Adipocyte (in vitro differentiated cells): Measurements from ENCODE around the gene DCAF17.
A peak's percentile ranks its signal among the peaks of the same experiment; 100 is the strongest.
"Not testable (repeated sequence)": the region's sequence is repeated elsewhere in the genome, so short reads cannot be mapped to it uniquely, and the experiment has no call there.

Experiments
- DNase-seq: peaks from one replicate; pipeline ENCODE4 v3.0.0-alpha.2; 2015; ENCODE audit warnings: low read depth
- H3K27me3 ChIP-seq: replicated peaks from 2 replicates; pipeline ENCODE4 v1.7.0; 2013; ENCODE audit warnings: mild to moderate bottlenecking, low read length, moderate library complexity; ENCODE audit not compliant: control insufficient read depth, insufficient read depth
- H3K36me3 ChIP-seq: 2 replicates; pipeline ENCODE4 v1.7.0; 2013; ENCODE audit warnings: low read length, mild to moderate bottlenecking, moderate library complexity; ENCODE audit not compliant: control insufficient read depth, insufficient read depth, severe bottlenecking
- H3K4me1 ChIP-seq: 2 replicates; pipeline ENCODE4 v1.7.0; 2013; ENCODE audit warnings: mild to moderate bottlenecking, low read length, moderate library complexity; ENCODE audit not compliant: control insufficient read depth, insufficient read depth
- H3K4me3 ChIP-seq: 2 replicates; pipeline ENCODE4 v1.7.0; 2013; ENCODE audit warnings: mild to moderate bottlenecking, low read length, moderate library complexity
- H3K9ac ChIP-seq: 2 replicates; pipeline ENCODE4 v1.7.0; 2013; ENCODE audit warnings: mild to moderate bottlenecking, low read length, moderate library complexity
- H3K9me3 ChIP-seq: 2 replicates; pipeline ENCODE4 v1.7.0; 2013; ENCODE audit warnings: mild to moderate bottlenecking, low read length, moderate library complexity; ENCODE audit not compliant: control insufficient read depth

DCAF17 gene

DNA sequence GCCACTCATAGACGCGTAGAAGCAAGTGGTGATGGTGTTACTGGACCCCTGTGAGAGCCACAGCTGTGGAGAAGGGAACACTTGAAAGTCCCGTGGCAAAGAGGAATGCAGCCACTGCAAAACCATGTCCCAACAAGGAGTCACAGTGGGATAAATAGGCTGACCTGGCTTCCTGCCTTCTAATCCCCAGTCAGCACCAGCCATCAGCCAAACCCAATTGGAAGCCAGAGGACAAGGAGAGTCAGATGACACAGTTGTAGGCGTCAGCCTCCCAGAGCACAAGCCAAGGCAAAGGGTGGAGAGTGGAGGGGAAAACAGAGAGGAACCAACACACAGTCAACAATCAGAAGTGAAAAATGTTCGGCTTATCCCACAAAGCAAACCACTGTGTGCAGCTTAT is 82.8 kb downstream of the DCAF17 start:
- H3K4me3 ChIP-seq: peak overlapping the region; percentile 51
- H3K9me3 ChIP-seq: no peaks in the 10 kb centered on the region
- H3K36me3 ChIP-seq: no peaks in the 10 kb centered on the region
- no peak for DNase-seq
- H3K4me1 ChIP-seq: peaks cover 21% of the 10 kb centered on the region
- no peak overlapping the region for H3K9ac ChIP-seq
- no peaks in the 10 kb centered on the region for H3K27me3 ChIP-seq

DNA sequence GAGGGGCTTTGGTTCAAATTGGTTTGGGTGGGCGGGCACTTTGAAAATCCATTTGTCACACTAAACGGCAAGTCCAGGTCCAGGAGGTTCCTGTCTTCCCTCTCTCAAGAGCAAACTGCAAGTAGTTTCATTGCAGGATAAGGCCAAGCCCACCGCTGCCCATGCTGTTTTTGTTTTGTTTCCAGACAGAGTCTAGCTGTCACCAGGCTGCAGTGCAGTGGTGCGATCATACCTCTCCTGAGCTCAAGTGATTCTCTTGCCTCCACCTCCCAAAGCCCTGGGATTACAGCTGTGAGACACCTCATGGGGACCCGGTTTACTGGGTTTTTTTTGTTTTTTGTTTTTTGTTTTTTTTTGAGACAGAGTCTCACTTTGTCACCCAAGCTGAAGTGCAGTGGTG is 86.4 kb downstream of the DCAF17 start:
- no peak overlapping the region for H3K4me3 ChIP-seq
- no peaks in the 10 kb centered on the region for H3K9me3 ChIP-seq
- no peak overlapping the region for H3K9ac ChIP-seq
- no peaks in the 10 kb centered on the region for H3K27me3 ChIP-seq
- no peak for DNase-seq
- no peaks in the 10 kb centered on the region for H3K36me3 ChIP-seq
- H3K4me1 ChIP-seq: peaks cover 39% of the 10 kb centered on the region

DNA sequence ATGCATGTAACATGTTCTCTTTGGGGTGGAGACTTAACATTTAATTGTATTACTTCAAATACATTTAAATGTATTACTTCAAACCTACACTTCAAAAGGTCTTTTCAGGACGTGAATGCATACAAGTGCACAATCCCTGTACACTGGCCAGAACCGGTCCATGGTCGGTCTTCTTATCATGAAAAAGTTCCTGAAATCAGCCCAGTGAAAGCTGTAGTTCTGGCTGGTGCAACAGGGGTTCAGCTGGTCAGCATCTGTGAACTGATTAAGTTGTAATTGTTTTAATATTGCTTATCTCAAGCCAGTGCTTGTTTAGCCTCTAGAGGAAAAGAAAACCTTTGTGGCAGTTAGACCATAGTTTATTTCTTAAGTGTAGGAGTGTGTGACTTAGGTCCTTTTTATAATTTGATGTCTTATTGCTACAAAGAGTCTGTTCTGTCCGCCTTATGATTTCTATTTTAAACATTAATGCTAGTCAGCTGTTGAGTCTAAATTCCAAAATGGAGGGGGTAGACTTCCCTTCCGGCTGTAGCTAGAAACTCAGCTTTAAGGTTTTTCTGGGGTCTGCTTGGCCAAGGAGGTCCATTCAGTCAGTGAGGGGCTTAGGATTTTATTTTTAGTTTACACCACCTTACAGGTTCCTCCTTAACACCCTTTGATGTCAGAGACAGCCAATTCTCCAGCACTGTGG is 87.5 kb downstream of the DCAF17 start:
- Histone ChIP-seq H3K9me3 (no peaks in the 10 kb centered on the region), H3K36me3 (no peaks in the 10 kb centered on the region), H3K4me1 (peaks cover 33% of the 10 kb centered on the region), H3K4me3 (peak overlapping the region; percentile 91), H3K27me3 (no peaks in the 10 kb centered on the region), H3K9ac (peak overlapping the region; percentile 94)
- DNase-seq: no peak

DNA sequence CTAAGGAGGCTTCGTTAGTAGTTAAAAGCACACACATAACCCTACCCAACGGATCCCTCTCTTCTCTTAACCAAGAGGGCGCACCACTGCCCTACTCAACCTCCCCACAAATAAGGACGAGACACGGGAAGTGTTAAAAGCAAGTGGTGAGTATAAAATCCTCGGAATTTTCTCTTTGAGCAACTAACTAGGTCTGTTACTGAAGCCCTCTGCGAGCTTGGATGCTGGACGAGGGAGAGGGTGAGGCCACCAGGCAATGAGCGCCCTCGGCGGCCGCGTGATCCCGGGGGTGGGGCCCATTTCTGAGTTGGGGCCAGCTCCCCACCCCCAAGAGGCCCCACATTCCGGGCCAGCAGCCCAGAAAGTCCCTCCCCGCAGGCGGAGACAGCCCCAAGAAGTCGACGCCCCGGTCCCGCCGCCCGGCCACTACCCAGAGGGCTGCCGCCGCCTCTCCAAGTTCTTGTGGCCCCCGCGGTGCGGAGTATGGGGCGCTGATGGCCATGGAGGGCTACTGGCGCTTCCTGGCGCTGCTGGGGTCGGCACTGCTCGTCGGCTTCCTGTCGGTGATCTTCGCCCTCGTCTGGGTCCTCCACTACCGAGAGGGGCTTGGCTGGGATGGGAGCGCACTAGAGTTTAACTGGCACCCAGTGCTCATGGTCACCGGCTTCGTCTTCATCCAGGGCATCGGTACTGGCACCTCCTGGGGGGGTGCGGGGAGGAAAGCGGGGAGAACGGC is 88.2 kb downstream of the DCAF17 start, which contains the start of gene CYBRD1:
TSS of gene CYBRD1 (plus strand) at position 423 of the 736 bp plus-strand sequence. CDS start at position 495, 72 bp downstream.
- H3K4me3 ChIP-seq: peak within 1 kb of the TSS; percentile 91
- peak within 1 kb of the TSS; percentile 94 for H3K9ac ChIP-seq
- DNase-seq: peak; percentile 95
- H3K27me3 ChIP-seq: no peaks in the 10 kb centered on the region
- H3K36me3 ChIP-seq: no peaks in the 10 kb centered on the region
- no peaks in the 10 kb centered on the region for H3K9me3 ChIP-seq
- H3K4me1 ChIP-seq: peaks cover 28% of the 10 kb centered on the region

DNA sequence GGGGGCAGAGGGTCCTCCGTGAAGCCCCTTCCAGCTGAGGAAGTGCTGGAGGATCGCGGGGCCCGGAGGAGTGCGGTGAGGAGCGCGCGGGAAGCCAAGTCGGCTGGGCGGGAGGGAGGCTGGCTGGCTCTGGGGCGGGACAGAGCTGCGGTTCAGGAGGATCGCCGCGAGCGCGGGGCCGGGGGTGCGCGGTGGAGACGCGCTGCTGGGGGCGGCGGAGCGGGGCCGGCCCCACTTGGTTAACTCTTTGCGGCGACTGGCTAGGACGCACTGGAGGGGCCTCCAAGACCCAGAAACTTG is 88.7 kb downstream of the DCAF17 start:
- H3K27me3 ChIP-seq: no peaks in the 10 kb centered on the region
- peak overlapping the region; percentile 94 for H3K9ac ChIP-seq
- peak; percentile 73 for DNase-seq
- peaks cover 28% of the 10 kb centered on the region for H3K4me1 ChIP-seq
- peak overlapping the region; percentile 91 for H3K4me3 ChIP-seq
- H3K9me3 ChIP-seq: no peaks in the 10 kb centered on the region
- no peaks in the 10 kb centered on the region for H3K36me3 ChIP-seq

DNA sequence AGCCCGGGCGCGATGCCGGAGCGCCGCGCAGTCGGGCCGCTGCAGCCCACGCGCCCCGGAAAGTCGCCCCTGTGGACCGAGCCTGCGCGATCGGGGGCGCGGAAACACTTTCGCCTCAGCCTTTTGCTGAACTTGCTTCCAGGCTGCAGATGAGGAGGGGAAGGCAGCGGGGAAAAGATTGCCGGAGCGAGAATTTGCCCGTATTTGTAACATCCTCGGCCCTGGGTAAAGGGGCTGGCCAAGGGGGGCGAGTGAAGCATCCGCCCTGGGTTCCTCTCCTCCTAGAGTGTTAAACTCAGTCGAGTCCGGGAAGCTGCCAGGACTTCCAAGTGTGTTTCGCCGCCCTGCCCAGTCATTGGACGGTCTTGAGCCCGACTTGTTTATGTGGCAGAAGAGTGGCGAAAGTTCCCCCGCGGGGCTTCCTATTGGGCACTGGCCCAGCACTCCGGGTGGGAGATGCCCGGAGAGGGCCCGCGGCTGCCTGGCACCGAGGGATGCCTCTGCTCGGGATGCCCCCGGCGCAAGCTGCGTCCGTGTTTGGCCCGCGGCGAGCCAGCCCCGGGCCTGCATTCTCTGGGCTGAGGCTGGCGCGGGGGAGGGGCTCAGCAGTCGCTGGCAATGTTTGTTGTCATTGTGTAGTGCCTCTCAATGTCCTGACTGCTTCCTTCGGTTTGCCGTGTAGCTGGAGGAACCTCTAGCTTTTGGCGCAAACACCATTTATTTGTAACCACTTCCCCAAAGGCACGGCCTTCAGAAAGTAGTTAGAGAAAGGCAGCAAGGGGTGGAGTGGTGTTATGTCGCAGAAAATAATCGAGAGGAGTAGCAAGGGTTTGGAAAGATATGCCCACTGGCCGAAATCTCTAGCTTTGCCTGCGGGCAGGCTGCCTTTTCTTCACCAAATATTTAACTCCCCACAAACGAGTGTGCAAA is 89.3 kb downstream of the DCAF17 start:
- Histone ChIP-seq H3K36me3 (peaks cover 2% of the 10 kb centered on the region), H3K27me3 (no peaks in the 10 kb centered on the region), H3K9ac (peak overlapping the region; percentile 94), H3K9me3 (no peaks in the 10 kb centered on the region), H3K4me3 (peak overlapping the region; percentile 91), H3K4me1 (peaks cover 28% of the 10 kb centered on the region)
- DNase-seq: peak; percentile 91

DNA sequence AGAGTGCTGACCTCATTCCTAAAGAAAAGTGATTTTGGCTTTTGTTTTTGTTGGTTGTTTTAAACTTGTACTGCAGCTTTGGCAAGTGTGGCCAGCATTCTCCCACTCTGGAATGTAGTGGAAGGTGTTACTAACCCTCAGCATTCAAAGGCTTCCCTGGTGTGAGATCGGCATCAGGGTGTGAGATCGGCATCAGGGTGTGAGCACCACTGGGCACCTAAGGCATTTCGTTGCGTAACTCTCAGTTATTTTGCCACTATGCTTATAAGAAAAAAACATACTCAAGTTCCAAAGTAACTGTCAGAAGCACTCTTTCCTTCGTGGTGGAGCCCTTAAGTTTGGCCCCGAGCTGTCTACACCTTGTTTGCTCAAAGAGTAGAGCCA is 90.0 kb downstream of the DCAF17 start:
- H3K9ac ChIP-seq: peak overlapping the region; percentile 94
- H3K27me3 ChIP-seq: no peaks in the 10 kb centered on the region
- peak; percentile 79 for DNase-seq
- peaks cover 28% of the 10 kb centered on the region for H3K4me1 ChIP-seq
- no peaks in the 10 kb centered on the region for H3K9me3 ChIP-seq
- H3K4me3 ChIP-seq: peak overlapping the region; percentile 91
- H3K36me3 ChIP-seq: peaks cover 5% of the 10 kb centered on the region

DNA sequence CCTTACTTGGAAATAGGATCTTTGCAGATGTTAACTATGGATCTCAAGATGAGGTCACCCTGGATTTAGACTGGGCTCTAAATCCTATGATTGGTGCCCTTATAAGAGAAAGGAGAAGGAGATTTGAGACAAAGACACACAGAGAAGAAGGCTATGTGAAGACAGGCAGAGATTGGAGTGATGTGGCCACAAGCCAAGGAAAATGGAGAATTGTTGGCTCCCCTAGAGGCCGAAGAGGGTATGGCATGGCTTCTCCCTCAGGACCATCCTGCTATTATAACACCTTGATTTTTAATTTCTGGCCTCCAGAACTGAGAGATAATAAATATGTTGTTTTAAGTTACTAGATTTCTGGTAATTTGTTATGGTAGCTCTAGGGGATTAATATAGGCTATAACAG is 95.9 kb downstream of the DCAF17 start:
- Histone ChIP-seq H3K4me3 (no peak overlapping the region), H3K4me1 (peaks cover 33% of the 10 kb centered on the region), H3K9me3 (no peaks in the 10 kb centered on the region), H3K27me3 (no peaks in the 10 kb centered on the region), H3K36me3 (peaks cover 5% of the 10 kb centered on the region), H3K9ac (no peak overlapping the region)
- DNase-seq: peak; percentile 32

DNA sequence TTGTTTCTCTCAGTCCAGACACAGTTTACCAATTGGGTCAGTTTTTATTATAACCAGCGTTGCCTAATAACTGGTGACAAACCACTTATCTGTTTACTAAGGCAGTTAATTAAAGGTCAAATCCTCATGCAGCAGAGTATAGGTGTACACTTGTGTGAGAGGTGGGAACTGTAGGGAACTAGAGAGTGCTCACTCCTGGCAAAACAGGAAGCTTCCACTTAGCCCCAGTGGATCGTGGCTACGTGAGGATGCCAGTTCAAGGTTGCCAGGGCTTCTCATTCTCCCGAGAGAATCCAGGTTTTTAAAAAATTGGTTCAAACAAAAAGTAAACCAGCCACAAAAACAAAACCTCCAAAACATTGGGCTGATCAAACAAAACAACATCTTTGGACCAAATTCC is 96.4 kb downstream of the DCAF17 start:
- no peaks in the 10 kb centered on the region for H3K27me3 ChIP-seq
- H3K4me1 ChIP-seq: peaks cover 28% of the 10 kb centered on the region
- H3K36me3 ChIP-seq: peaks cover 5% of the 10 kb centered on the region
- peak overlapping the region; percentile 51 for H3K4me3 ChIP-seq
- DNase-seq: no peak
- no peak overlapping the region for H3K9ac ChIP-seq
- H3K9me3 ChIP-seq: no peaks in the 10 kb centered on the region

DNA sequence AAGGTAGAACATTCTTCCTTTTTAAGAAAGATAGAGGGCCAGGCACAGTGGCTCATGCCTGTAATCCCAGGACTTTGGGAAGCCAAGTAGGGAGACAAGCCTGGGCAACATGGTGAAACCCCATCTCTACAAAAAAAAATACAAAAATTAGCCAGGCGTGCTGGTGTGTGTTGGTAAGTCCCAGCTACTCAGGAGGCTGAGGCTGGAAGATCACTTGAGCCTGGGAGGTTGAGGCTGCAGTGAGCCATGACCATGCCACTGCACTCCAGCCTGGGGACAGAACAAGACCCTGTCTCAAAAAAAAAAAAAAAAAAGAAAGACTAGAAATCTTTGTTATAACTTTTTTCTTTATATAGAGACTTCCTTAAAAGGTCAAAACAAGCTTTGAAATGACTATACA is 96.8 kb downstream of the DCAF17 start:
- H3K9me3 ChIP-seq, H3K27me3 ChIP-seq, DNase-seq, H3K36me3 ChIP-seq: not testable (repeated sequence)
- Histone ChIP-seq H3K4me3 (peak overlapping the region; percentile 51), H3K4me1 (peaks cover 26% of the 10 kb centered on the region), H3K9ac (peak overlapping the region; percentile 66)

DNA sequence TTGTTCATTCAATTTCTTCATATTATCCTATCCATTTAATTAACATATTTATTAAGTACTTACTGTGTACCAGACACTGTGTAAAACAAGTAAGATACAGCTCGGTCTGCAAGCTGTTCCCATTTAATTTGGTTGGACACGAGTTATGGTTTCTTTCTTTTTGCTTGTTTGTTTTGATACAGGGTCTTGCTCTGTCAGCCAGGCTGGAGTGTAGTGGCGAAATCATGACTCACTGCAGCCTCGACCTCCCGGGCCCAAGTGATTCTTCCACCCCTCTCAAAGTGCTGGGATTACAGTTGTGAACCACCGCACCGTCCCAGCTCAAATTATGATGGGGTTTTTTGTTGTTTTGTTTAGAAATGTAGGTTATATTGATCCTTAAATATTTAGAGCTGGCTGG is 97.3 kb downstream of the DCAF17 start:
- H3K4me3 ChIP-seq: peak overlapping the region; percentile 51
- peak; percentile 91 for DNase-seq
- H3K4me1 ChIP-seq: peaks cover 26% of the 10 kb centered on the region
- no peaks in the 10 kb centered on the region for H3K27me3 ChIP-seq
- H3K36me3 ChIP-seq: peaks cover 5% of the 10 kb centered on the region
- H3K9me3 ChIP-seq: no peaks in the 10 kb centered on the region
- peak overlapping the region; percentile 66 for H3K9ac ChIP-seq
